Lower leg skin (tissue), 4 donors: Measurements from ENCODE around the gene RNF224. TPM values are rescaled to one million over a fixed set of nuclear protein-coding genes. Genes with fewer than 3 reads are reported as not detected.
A peak's percentile ranks its signal among the peaks of the same experiment; 100 is the strongest.

Experiments used
- DNase-seq, 2 donors: peaks; one replicate each; pipeline ENCODE4 v3.0.0-alpha.2; 2019; ENCODE audit warnings: low spot score in 2 of 2
- H3K4me3 ChIP-seq: fragments of 200-600 bp; sonication (generic); 2 replicates; pipeline ENCODE4 v1.5.1; 2017; ENCODE audit warnings: mild to moderate bottlenecking, low read depth; ENCODE audit not compliant: poor library complexity, severe bottlenecking
- POLR2A ChIP-seq, 2 donors: fragments of 450-650 bp; IDR thresholded peaks; one replicate each; pipeline ENCODE4 v1.6.1; 2016 to 2017; ENCODE audit warnings: antibody characterized with exemption in 2 of 2, mild to moderate bottlenecking in 1 of 2, moderate library complexity in 1 of 2
- WGBS, 2 donors: methylation state at CpG; one replicate each; pipeline ENCODE4 v1.1.5; 2018; 5-methylcytosine and 5-hydroxymethylcytosine counted together
- intact Hi-C: fragments of 100-400 bp; cut with DNase I; formaldehyde crosslinking; loops from one replicate; pipeline ENCODE4 v1.15.0; 2023; ENCODE audit warnings: low total_unique reads
- total RNA-seq, 4 donors: library from RNA; depleted of rRNA; stranded (reverse); fragments of >200 nt; gene quantifications; one replicate each; pipeline ENCODE4 v1.1.0, GENCODE V29; 2016
- TF ChIP-seq, protein P1 (sequence below), 3 donors: fragments of 450-650 bp; IDR thresholded peaks; one replicate each; pipeline ENCODE4 v1.5.1; 2016; ENCODE audit warnings: antibody characterized with exemption in 3 of 3, mild to moderate bottlenecking in 3 of 3, moderate library complexity in 2 of 3

RNF224 gene
- total RNA-seq, 4 donors from 2014 or later = 0.25 to 3.2 (median 2.4) TPM; not detected in 1

- H3K4me3 ChIP-seq = peak overlapping the region; percentile 18
- TF ChIP-seq POLR2A (IDR thresholded peaks at IDR 0.05) = no peak
- TF ChIP-seq, protein P1, sequence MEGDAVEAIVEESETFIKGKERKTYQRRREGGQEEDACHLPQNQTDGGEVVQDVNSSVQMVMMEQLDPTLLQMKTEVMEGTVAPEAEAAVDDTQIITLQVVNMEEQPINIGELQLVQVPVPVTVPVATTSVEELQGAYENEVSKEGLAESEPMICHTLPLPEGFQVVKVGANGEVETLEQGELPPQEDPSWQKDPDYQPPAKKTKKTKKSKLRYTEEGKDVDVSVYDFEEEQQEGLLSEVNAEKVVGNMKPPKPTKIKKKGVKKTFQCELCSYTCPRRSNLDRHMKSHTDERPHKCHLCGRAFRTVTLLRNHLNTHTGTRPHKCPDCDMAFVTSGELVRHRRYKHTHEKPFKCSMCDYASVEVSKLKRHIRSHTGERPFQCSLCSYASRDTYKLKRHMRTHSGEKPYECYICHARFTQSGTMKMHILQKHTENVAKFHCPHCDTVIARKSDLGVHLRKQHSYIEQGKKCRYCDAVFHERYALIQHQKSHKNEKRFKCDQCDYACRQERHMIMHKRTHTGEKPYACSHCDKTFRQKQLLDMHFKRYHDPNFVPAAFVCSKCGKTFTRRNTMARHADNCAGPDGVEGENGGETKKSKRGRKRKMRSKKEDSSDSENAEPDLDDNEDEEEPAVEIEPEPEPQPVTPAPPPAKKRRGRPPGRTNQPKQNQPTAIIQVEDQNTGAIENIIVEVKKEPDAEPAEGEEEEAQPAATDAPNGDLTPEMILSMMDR (IDR thresholded peaks at IDR 0.05) = no peak
- intact Hi-C loops = no loop called here
- peak in 1 of 2 donors; percentile 88 for DNase-seq
- WGBS, 2 donors = 19 to 40% methylated on average over 1 to 34 of the region's 54 CpGs
Measured at GRCh38 chr9:137278061-137278701, 50.9 kb downstream of the RNF224 start.

Other genes starting within 250 kb of the RNF224 start
- 10 to 100 TPM in 3 of 4 donors, 1 to 10 TPM in 1; 9.7 to 75.3 (median 14.8) TPM for gene PTGDS, start 250.0 kb upstream of the RNF224 start, total RNA-seq
- under 1 TPM in 2 of 4 donors, not detected in 2; 0.36 to 0.37 TPM for gene LCNL1, start 244.5 kb upstream of the RNF224 start, total RNA-seq
- 10 to 100 TPM; 38.7 to 75.8 (median 58.2) TPM for gene PAXX, start 235.1 kb upstream of the RNF224 start, total RNA-seq
- 100 to 1,000 TPM; 114 to 328 (median 163) TPM for gene CLIC3, start 230.9 kb upstream of the RNF224 start, total RNA-seq
- gene ABCA2, start 199.3 kb upstream of the RNF224 start, total RNA-seq = 10 to 100 TPM; 18.2 to 27.6 (median 23.7) TPM
- under 1 TPM in 2 of 4 donors, not detected in 2; 0.22 to 0.39 TPM for gene FUT7, start 195.4 kb upstream of the RNF224 start, total RNA-seq
- 10 to 100 TPM; 29.1 to 63.9 (median 56.1) TPM for gene NPDC1, start 181.3 kb upstream of the RNF224 start, total RNA-seq
- gene ENTPD2, start 173.4 kb upstream of the RNF224 start, total RNA-seq = 10 to 100 TPM; 10.1 to 14.7 (median 12.1) TPM
- 10 to 100 TPM in 2 of 4 donors, 1 to 10 TPM in 2; 5.7 to 25.6 (median 13.7) TPM for gene SAPCD2, start 156.9 kb upstream of the RNF224 start, total RNA-seq
- gene UAP1L1, start 150.0 kb upstream of the RNF224 start, total RNA-seq = 10 to 100 TPM in 1 of 4 donors, 1 to 10 TPM in 3; 6.6 to 13.7 (median 7.9) TPM
- 10 to 100 TPM; 57.7 to 81.0 (median 61.8) TPM for gene MAN1B1, start 140.5 kb upstream of the RNF224 start, total RNA-seq
- gene DPP7, start 112.8 kb upstream of the RNF224 start, total RNA-seq = 100 to 1,000 TPM; 123 to 144 (median 138) TPM
- gene GRIN1, start 88.3 kb upstream of the RNF224 start, total RNA-seq = 1 to 10 TPM in 1 of 4 donors, under 1 TPM in 2, not detected in 1; 0.10 to 2.4 (median 0.49) TPM
- 10 to 100 TPM in 3 of 4 donors, 1 to 10 TPM in 1; 4.1 to 29.0 (median 21.3) TPM for gene LRRC26, start 57.5 kb upstream of the RNF224 start, total RNA-seq
- gene TMEM210, start 55.4 kb upstream of the RNF224 start, total RNA-seq = not detected
- 10 to 100 TPM; 26.2 to 69.3 (median 30.5) TPM for gene ANAPC2, start 38.9 kb upstream of the RNF224 start, total RNA-seq
- gene SSNA1, start 38.8 kb upstream of the RNF224 start, total RNA-seq = 100 to 1,000 TPM in 2 of 4 donors, 10 to 100 TPM in 2; 79.2 to 112 (median 93.1) TPM
- gene TPRN, start 26.8 kb upstream of the RNF224 start, total RNA-seq = 10 to 100 TPM; 27.6 to 34.2 (median 29.1) TPM
- 10 to 100 TPM; 45.7 to 60.7 (median 49.4) TPM for gene TMEM203, start 21.9 kb upstream of the RNF224 start, total RNA-seq
- gene NDOR1, start 21.8 kb upstream of the RNF224 start, total RNA-seq = 10 to 100 TPM in 3 of 4 donors, 1 to 10 TPM in 1; 8.1 to 18.6 (median 11.6) TPM
- gene RNF208, start 5.3 kb upstream of the RNF224 start, total RNA-seq = 10 to 100 TPM in 1 of 4 donors, 1 to 10 TPM in 3; 3.7 to 10.2 (median 5.5) TPM
- gene CYSRT1, start 2.3 kb upstream of the RNF224 start, total RNA-seq = 100 to 1,000 TPM in 1 of 4 donors, 10 to 100 TPM in 3; 40.2 to 119 (median 67.6) TPM
- 1 to 10 TPM in 1 of 4 donors, not detected in 3; 1.6 TPM for gene SLC34A3, start 3.4 kb downstream of the RNF224 start, total RNA-seq
- gene TUBB4B, start 13.8 kb downstream of the RNF224 start, total RNA-seq = 100 to 1,000 TPM; 317 to 604 (median 408) TPM
- not detected for gene STPG3, start 23.8 kb downstream of the RNF224 start, total RNA-seq
- gene NELFB, start 27.8 kb downstream of the RNF224 start, total RNA-seq = 10 to 100 TPM; 40.7 to 52.7 (median 49.9) TPM
- gene TOR4A, start 50.2 kb downstream of the RNF224 start, total RNA-seq = 1 to 10 TPM; 4.9 to 7.4 (median 5.6) TPM
- gene NRARP, start 74.8 kb downstream of the RNF224 start, total RNA-seq = 10 to 100 TPM; 28.5 to 49.2 (median 41.0) TPM
- 10 to 100 TPM; 13.8 to 25.7 (median 17.7) TPM for gene EXD3, start 195.7 kb downstream of the RNF224 start, total RNA-seq
- 1 to 10 TPM; 3.1 to 5.6 (median 4.4) TPM for gene NOXA1, start 195.9 kb downstream of the RNF224 start, total RNA-seq
- gene ENTPD8, start 213.9 kb downstream of the RNF224 start, total RNA-seq = not detected
- 10 to 100 TPM; 18.6 to 41.8 (median 24.3) TPM for gene NSMF, start 231.8 kb downstream of the RNF224 start, total RNA-seq